Activated B cell treated with CpG ODN at 0.5 μM for 24 hours (primary cell): ENCODE results near the gene TOLLIP. TPM values are rescaled to one million over a fixed set of nuclear protein-coding genes. Genes with fewer than 3 reads are reported as not detected.

Experiments
- ATAC-seq: fragments of 200-7000 bp; cut with Tn5 transposase; one replicate; pipeline ENCODE4 v1.10.0; 2021; ENCODE audit warnings: low read depth, mild to moderate bottlenecking, moderate library complexity
- CTCF ChIA-PET: fragments of 350-600 bp; sonication (Branson Sonifier 250); formaldehyde crosslinking; loops from one replicate; lab custom pipeline; 2021; ENCODE audit warnings: antibody characterized with exemption; lab: Charles Lee
- POLR2A ChIA-PET: fragments of 350-600 bp; sonication (Branson Sonifier 250); formaldehyde crosslinking; loops from one replicate; lab custom pipeline; 2021; ENCODE audit warnings: antibody characterized with exemption; lab: Charles Lee
- DNase-seq: peaks from one replicate; pipeline ENCODE4 v3.0.0; 2022
- H3K27ac Mint-ChIP-seq: one replicate; pipeline ENCODE4 v1.8.0; 2020; ENCODE audit warnings: mixed read lengths
- H3K27me3 Mint-ChIP-seq: one replicate; pipeline ENCODE4 v1.8.0; 2021; ENCODE audit warnings: mixed read lengths
- H3K36me3 Mint-ChIP-seq: one replicate; pipeline ENCODE4 v1.8.0; 2021; ENCODE audit warnings: low read depth, mixed read lengths
- H3K4me1 Mint-ChIP-seq: one replicate; pipeline ENCODE4 v1.8.0; 2021; ENCODE audit warnings: mixed read lengths
- H3K4me3 Mint-ChIP-seq: one replicate; pipeline ENCODE4 v1.8.0; 2020; ENCODE audit warnings: mild to moderate bottlenecking, mixed read lengths
- H3K9me3 Mint-ChIP-seq: one replicate; pipeline ENCODE4 v1.8.0; 2020; ENCODE audit warnings: mixed read lengths
- intact Hi-C: fragments of 100-400 bp; cut with micrococcal nuclease; formaldehyde crosslinking; loops from one replicate; pipeline ENCODE4 v1.15.1; 2024
- total RNA-seq: library from RNA; stranded (reverse); gene quantifications from 2 replicates; pipeline ENCODE4 v1.2.3, GENCODE V29; 2022
- TF ChIP-seq, protein P1 (sequence below): fragments of 200-600 bp; IDR thresholded peaks from one replicate; pipeline ENCODE4 v1.8.0; 2022; ENCODE audit warnings: antibody characterized with exemption, mild to moderate bottlenecking

The TOLLIP gene
- total RNA-seq, 1 donor from 2014 or later = 46.4 TPM

DNA sequence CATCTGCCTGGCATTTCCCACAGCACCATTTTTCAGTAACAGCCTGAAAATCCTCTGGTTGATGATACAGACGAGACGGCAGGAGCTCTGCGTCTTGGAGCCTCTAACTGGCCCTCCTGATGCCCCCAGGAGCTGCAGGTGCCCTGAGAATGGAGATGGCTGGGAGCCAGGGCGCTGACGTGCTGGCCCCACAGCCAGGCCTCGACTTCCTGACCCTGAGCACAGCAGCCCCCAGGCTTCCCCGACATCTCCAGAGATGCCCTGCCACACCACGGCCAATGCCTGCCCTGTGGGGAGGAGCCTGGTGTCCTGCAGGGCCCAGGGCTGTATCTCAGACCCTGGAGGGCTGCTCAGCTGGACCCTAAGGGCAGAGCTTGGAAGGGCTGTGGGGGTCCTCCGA is 21.5 kb downstream of the TOLLIP start:
- ChIA-PET CTCF (no interaction called here), POLR2A (no interaction called here)
- TF ChIP-seq, protein P1, sequence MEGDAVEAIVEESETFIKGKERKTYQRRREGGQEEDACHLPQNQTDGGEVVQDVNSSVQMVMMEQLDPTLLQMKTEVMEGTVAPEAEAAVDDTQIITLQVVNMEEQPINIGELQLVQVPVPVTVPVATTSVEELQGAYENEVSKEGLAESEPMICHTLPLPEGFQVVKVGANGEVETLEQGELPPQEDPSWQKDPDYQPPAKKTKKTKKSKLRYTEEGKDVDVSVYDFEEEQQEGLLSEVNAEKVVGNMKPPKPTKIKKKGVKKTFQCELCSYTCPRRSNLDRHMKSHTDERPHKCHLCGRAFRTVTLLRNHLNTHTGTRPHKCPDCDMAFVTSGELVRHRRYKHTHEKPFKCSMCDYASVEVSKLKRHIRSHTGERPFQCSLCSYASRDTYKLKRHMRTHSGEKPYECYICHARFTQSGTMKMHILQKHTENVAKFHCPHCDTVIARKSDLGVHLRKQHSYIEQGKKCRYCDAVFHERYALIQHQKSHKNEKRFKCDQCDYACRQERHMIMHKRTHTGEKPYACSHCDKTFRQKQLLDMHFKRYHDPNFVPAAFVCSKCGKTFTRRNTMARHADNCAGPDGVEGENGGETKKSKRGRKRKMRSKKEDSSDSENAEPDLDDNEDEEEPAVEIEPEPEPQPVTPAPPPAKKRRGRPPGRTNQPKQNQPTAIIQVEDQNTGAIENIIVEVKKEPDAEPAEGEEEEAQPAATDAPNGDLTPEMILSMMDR = no peak
- Mint-ChIP-seq H3K9me3 (no peaks in the 10 kb centered on the region), H3K36me3 (peaks cover 78% of the 10 kb centered on the region), H3K4me3 (no peak overlapping the region), H3K27ac (no peak overlapping the region), H3K27me3 (no peaks in the 10 kb centered on the region), H3K4me1 (no peaks in the 10 kb centered on the region)
- ATAC-seq (no peak), DNase-seq (no peak)
- intact Hi-C loops = no loop called here

GRCh38 chr11:1285876-1286275 is 23.6 kb downstream of the TOLLIP start:
- Mint-ChIP-seq H3K27me3 (no peaks in the 10 kb centered on the region), H3K4me3 (no peak overlapping the region), H3K4me1 (no peaks in the 10 kb centered on the region), H3K36me3 (peaks cover 79% of the 10 kb centered on the region), H3K27ac (no peak overlapping the region), H3K9me3 (no peaks in the 10 kb centered on the region)
- CTCF ChIA-PET = no interaction called here
- DNase-seq = no peak
- POLR2A ChIA-PET = no interaction called here
- intact Hi-C loops = no loop called here
- ATAC-seq = no peak
- TF ChIP-seq, protein P1 = no peak

- no peak for ATAC-seq
- CTCF ChIA-PET = no interaction called here
These were observed 24.1 kb downstream of the TOLLIP start for GRCh38 chr11:1285316-1285744.

GRCh38 chr11:1283906-1284305 is 25.5 kb downstream of the TOLLIP start:
- no peaks in the 10 kb centered on the region for H3K27me3 Mint-ChIP-seq
- intact Hi-C loops = no loop called here
- H3K36me3 Mint-ChIP-seq = peaks cover 73% of the 10 kb centered on the region
- no peaks in the 10 kb centered on the region for H3K4me1 Mint-ChIP-seq
- ChIA-PET POLR2A (no interaction called here), CTCF (no interaction called here)
- no peak for DNase-seq
- no peak for ATAC-seq
- no peak overlapping the region for H3K4me3 Mint-ChIP-seq
- TF ChIP-seq, protein P1 = no peak
- no peak overlapping the region for H3K27ac Mint-ChIP-seq
- no peaks in the 10 kb centered on the region for H3K9me3 Mint-ChIP-seq

More at GRCh38 chr11:1285316-1285744, 24.1 kb downstream of the TOLLIP start:
- intact Hi-C loops = no loop called here
- POLR2A ChIA-PET = no interaction called here
- Mint-ChIP-seq H3K4me1 (no peaks in the 10 kb centered on the region), H3K9me3 (no peaks in the 10 kb centered on the region), H3K36me3 (peaks cover 76% of the 10 kb centered on the region), H3K27ac (no peak overlapping the region), H3K27me3 (no peaks in the 10 kb centered on the region), H3K4me3 (no peak overlapping the region)
- DNase-seq = no peak
- TF ChIP-seq, protein P1 = no peak

DNA sequence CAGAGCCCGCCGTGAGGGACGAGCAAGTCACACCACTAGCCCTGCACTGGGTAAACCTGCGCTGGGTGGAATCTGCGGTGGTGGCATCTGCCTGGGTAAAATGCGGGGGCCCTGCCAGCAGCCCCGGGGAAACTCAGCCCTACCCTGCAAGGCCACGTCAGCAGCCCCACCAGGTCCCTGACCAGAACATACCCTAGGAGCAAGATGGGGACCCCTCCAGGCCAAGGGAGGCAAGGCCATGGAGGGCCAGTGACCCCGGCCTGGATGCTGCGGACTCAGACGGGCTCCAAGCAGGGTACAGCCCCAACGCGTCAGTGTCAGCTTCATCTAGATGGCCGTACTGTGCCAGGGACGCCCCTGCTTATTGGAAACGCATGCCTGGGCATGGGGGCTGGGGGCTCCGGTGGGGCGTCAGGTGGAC is 26.3 kb downstream of the TOLLIP start:
- intact Hi-C loops = no loop called here
- TF ChIP-seq, protein P1 = no peak
- Mint-ChIP-seq H3K36me3 (peaks cover 73% of the 10 kb centered on the region), H3K9me3 (no peaks in the 10 kb centered on the region), H3K4me3 (no peak overlapping the region), H3K4me1 (no peaks in the 10 kb centered on the region), H3K27me3 (no peaks in the 10 kb centered on the region), H3K27ac (no peak overlapping the region)
- DNase-seq (no peak), ATAC-seq (no peak)
- ChIA-PET POLR2A (no interaction called here), CTCF (no interaction called here)
